GM19351 (cell line): ENCODE measurements around the gene TBX15.

Experiments used
- ATAC-seq: cut with Tn5 transposase; IDR thresholded peaks from one replicate; pipeline ENCODE4 v1.9.1; 2021; ENCODE audit warnings: mild to moderate bottlenecking, moderate library complexity; ENCODE audit not compliant: unreplicated experiment

TBX15 gene

GRCh38 chr1:118985640-118986554 is 2.2 kb downstream of the TBX15 start:
- ATAC-seq: no peak

- no peak for ATAC-seq
Observed at GRCh38 chr1:118984722-118985639, 3.2 kb downstream of the TBX15 start.

DNA sequence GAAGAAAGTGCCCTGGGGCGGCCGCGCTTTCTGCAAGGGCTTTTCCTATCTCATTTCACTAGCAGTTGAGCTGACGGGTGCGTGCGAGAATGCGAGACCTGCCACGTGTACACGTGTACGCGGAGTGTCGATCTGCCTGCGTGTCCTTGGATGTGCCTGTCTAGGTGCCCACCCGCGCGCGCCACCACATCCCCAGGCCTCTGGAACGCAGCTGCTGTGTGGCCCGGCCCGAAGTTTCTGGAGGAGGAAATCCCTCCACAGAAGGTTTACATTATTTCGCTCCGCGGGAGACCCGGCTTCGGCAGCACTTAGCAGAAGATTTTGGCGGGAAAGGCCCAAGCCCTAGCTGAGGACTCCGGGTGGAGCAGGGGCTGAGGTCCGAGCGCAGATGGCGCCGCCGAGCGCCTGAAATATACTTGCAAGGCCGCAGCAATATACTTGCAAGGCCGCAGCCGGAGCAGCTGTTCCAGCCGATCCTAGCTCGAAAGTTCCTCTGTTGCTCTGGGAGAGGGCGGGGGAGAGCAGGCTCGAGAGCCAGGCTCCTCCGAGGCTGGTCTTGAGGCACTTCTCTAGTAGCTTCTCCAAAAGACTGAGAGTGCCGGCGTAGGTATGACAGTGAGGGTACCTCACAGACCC is 3.9 kb downstream of the TBX15 start:
- ATAC-seq: no peak

- ATAC-seq: no peak
Observed at GRCh38 chr1:118983558-118984041, 4.5 kb downstream of the TBX15 start.

DNA sequence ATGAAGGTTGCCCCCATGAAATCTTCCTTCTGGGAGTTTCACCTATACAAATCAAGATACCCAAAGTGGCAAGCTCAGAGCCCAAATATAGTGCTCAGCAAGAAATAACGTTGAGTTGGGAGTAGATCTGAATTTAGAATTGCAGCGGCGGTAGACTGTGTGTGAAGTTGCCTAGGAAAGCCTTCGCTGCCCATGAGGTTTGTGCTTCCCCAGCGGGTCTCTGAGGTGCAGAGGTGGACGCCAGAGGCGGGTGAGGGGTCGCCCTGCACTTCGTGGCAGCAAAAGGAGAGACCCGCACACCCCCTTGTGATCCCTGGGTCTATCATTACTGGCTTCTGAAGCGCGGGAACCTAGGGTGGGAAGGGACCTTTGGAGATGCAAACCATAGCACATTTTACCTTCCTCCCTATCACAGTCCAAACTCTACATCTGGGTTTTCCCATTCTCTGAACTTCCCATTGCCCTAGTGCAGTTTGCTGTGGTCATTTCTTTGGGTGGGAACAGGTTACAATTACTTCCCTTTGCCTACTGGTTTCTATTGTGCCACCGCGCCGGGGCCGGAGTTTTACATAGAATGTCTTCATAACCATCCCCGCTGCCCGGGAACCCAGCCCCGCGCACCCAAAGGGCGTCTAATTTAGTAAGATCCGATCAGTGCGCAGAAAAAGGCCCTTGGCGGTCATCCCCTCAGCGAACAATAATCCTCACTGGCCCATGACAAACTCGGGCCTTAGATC is 5.2 kb downstream of the TBX15 start:
- no peak for ATAC-seq

DNA sequence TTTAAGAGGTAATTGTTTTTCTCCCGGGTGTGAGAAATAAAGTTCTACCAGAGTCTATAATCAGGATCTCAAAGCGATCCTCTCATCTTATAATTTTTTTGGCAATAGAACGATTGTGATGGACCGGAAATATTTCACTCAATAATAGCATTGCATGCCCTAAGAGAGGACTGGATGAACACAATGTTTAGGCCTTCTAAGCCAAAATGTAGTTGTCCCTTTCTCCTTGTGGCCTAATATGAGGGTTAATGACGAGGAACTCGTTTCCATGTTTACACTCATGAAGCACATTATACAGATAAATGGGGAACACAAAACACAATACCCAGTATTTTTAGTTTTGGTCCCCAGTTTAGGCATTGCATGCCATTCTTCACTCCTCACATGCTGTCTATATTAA is 5.9 kb downstream of the TBX15 start:
- no peak for ATAC-seq

- ATAC-seq: no peak
Observed at GRCh38 chr1:118981436-118981835, 6.7 kb downstream of the TBX15 start.

GRCh38 chr1:118979754-118980575 is 8.2 kb downstream of the TBX15 start:
- ATAC-seq: no peak

DNA sequence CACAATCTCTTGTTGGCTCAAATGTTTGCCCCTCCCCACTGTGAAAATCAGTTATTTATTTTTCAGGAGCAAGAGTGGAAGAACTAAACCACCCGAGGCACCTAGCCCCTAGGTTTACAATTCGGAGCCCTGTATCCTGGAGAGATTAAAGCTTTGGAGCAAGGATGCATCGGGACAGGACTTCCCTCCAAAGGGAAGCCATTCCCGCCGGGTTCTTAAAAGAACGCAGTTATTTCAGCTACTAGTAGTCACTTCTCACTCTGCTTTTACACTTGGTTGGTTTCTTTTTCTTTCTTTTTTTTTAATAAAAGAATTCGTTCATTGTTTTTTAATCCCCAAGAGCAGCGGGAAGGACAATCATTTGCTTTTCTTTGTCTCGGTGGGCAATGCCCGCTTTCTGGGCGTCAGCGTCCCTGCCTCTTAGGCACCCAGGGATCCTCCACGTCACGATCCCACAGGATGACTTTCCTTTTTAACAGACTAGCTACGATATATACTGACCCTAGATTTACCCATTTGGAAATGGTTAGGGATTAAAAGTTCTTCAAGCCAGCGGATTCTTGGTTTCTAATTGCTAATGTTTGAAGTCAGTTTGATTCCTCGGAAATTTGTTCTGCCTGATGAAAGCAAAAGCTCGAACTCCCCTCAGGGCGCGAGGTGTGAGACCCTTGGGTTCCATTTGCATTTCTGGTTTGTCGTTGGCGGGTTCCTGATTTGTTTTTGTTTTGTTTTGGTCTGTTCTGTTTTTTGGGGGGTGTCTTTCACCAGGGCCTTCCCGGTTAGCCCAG is 9.0 kb downstream of the TBX15 start:
- ATAC-seq: no peak

DNA sequence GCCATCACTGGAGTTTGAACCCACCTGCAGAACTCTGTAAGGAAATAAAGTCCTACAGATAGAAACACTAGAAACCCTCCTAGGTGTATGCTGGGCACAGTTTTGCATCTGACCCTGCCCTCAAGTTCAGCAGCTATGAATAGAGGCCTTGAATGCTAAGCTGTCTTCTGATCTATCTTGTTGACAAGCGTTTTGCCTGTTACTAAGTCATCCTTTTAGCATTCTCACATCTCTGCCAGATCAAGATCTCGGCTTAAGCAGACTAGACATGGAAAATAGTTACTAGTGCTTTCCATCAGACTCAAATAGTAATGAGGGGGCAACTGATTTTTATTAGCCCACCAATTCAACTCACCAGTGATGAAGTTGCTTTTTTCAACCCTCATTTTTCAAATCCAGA is 10.5 kb downstream of the TBX15 start:
- ATAC-seq: no peak

- ATAC-seq: no peak
Observed at GRCh38 chr1:118974661-118975060, 13.5 kb downstream of the TBX15 start.

DNA sequence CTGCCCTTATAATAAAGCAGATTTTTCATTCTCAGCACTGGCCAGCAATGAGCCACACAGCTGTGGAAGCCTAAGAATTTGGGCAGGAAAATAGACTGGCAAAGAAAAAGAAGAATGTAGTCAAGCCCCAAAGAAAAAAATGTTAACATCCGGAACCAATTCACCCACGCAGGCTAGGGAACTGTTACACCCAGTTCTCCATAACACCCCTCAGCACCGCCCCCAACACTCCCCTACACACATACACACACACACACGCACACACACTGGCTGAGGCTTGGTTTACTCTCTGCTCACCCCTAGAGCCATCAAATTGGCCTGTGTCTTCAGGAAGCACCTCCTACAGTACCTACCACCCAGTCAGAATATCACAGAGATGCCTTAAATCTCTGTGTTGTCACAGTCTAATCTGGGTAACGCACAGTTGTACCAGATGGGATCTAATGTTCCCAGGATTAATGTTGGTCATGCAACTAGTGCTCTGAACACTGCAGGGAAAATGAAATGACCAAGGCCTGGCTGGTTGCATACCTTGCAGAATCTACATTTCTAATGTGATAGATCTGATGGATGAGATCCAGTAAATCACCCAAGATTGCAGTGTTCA is 14.5 kb downstream of the TBX15 start:
- no peak for ATAC-seq

GRCh38 chr1:118973032-118973431 is 15.1 kb downstream of the TBX15 start:
- no peak for ATAC-seq

DNA sequence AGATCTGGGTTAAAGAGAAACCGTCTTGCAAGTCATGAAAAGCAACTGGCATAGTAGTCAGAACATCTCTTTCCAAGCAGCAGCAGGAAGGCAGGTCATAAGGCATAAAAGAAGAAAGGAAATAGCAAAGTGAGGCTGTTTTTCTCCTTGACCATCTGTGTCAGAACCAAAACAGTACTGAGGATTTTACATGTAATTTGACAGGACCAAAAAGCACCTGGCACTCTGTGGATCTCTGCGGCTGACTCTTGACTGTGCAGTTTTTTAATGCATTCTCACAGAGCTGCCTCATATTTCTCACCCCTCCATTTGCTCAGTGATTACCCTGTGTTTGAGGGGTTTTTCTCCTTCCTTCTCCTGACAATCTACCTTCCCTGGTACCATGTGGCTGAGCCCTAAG is 17.7 kb downstream of the TBX15 start:
- no peak for ATAC-seq

DNA sequence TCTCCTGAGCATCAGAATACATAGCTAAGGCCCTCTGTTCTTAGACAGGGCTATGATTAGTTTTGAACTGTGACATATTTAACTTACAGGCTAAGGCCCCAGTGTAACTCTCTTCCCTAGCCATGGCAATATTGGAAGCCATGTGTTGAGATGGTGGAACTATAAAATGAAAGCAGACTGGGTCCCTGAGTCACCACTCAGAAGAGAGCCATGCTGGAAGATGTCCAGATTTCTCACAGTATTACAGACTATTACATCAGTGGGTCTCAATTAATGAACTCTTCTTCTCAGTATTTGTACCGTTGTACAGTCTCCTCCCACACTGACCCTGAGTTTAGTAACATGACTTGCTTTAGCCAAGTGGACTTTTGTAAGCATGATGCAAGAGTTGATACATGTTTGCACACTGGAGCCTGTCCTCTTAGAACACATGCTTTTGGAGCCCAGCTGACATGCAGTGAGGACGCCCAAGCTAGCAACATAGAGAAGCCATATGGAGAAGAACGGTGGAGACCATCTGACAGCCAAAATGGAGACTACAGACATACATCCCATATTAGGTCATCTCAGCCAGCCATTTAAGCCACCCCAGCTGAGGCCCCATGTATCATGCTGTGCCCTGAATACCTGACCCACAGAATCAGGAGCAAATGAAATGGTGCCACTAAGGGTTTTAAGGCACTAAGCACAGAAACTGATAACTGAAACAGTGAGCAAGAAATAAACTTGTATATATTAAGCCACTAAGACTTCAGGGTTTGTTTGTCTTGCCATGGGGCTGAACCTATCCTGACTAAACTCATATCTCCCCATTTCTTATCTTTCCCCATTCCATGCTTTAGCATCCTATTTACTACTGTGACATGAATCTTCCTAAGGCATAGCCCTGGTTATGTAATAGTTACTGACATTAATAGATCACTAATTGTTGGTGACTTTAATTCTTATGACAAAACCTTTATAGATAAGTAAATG is 24.4 kb downstream of the TBX15 start:
- no peak for ATAC-seq

- no peak for ATAC-seq
Observed at GRCh38 chr1:118963138-118963455, 25.0 kb downstream of the TBX15 start.

DNA sequence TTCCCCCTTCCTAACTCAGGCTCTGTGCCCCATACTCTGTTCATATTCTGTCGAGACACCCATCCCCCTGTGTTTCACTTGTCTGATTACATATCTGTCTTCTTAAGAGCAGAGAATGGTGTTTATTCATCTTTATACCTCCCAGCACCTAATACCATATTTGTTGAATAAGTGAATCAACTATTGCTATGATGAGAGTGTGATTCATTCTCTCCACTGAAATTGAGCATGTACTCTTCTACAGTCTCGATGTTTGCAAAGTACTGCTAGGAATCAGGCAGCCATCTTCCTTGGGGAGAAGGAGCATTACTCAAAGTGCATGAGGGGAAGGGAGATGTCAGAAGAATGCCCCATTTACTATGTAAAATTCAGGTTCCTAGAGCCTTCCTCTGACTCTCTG is 27.0 kb downstream of the TBX15 start:
- ATAC-seq: no peak
